ENCODE data around the gene UBE2V1.
"Not testable (repeated sequence)": the region's sequence is repeated elsewhere in the genome, so short reads cannot be mapped to it uniquely, and the experiment has no call there.

Gene UBE2V1

DNA sequence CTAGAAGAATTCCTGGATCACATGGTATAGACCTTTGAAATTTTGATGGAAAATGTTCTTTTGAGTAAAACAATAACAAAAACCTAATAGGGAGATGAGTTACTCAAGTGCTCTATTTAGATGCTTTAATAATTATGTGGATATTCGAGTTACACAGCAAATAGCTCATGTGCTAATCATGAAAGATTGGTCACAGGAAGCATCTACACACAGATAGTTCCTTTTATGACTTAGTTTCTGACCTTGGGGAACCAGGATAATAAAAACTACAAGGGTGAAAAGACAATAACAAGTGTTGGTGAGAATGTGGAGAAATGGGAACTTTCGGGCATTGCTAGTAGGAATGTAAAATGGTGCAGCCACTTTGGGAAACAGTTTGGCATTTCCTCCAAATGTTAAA lies 19.7 kb downstream of the UBE2V1 start:
- DNase-seq = no peak

DNA sequence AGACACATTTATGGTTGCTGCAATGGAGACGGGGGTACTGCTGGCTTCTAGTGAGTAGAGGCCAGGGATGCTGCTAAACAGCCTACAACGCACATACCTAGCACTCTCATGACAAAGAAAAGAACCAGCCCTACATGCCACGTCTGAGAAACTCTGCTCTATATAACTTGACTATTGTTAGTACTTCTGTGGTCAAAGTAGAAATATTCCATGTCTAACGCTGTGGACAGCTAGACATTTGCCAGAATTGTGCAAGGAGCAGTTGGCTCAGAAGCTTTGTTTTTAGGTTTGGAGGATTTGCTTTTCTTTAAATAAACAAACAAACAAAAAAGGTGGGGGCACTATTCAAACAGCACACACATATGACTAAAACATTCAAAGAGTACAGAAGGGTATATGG lies 20.5 kb downstream of the UBE2V1 start:
- no peak for DNase-seq

DNA sequence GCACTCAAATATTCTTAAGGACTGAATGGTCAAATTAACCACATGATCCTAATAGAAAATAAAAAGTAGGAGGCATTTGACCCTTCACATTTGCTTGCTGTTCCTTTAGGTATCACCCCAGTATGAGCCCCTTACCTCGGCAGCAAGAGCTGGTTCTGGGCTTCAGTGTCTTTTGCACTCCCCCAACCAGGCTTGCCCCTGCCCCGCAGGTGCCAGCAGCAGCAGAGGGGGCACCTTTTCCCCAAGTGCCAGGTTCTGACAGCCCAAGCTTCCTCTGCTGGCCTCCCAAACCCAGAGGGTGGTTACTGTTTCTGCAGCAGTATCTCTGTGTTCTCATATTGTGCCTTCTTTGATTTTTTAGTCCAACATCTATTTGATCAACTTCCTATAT lies 23.2 kb downstream of the UBE2V1 start:
- DNase-seq = no peak

DNA sequence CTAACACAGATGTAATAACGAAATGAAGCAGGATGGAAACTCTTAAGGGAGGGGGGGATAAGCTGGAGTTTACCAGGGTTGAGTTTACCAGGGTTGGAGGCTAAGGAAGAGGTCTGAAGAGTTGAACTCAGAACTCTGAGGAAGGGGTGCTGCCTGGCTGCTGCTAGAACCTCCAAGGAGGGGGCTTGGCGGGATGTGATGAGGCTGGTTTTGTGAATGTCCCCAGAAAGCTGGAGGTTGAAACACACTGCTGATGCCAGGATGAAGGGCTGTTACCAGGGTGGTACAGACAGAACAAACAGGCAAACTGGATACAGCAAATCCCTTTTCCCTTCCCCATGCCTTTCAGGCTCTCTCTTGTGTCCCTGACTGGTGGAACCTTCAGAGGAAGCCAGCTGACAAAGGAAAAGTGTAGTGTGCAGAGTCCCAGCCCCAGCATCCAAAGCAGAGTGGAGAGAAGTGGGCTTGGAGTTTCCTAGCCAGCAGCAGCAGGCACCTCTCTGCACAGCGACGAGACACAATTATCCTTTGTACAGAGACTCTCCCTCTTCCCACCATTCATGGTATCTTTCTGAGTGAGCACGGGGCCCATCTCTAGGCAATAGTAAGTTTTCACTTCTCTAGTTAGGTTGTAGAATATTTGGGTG lies 23.7 kb downstream of the UBE2V1 start:
- no peak for DNase-seq

DNA sequence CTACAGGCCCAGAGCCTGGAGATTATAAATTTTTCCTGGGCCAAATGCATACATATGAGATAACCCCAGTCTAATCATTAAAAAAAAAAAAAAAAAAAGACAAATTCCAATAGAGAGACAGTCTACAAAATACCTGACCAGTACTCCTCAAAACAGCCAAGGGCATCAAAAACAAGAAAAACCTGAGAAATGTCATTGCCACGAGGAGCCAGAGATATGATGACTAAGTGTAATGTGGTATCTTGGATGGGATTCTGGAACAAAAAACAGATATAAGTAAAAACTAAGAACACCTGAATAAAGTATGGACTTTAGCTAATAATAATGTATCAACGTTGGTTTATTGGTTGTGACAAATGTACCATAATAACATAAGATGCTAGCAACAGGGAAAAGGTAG lies 24.9 kb downstream of the UBE2V1 start:
- no peak for DNase-seq

DNA sequence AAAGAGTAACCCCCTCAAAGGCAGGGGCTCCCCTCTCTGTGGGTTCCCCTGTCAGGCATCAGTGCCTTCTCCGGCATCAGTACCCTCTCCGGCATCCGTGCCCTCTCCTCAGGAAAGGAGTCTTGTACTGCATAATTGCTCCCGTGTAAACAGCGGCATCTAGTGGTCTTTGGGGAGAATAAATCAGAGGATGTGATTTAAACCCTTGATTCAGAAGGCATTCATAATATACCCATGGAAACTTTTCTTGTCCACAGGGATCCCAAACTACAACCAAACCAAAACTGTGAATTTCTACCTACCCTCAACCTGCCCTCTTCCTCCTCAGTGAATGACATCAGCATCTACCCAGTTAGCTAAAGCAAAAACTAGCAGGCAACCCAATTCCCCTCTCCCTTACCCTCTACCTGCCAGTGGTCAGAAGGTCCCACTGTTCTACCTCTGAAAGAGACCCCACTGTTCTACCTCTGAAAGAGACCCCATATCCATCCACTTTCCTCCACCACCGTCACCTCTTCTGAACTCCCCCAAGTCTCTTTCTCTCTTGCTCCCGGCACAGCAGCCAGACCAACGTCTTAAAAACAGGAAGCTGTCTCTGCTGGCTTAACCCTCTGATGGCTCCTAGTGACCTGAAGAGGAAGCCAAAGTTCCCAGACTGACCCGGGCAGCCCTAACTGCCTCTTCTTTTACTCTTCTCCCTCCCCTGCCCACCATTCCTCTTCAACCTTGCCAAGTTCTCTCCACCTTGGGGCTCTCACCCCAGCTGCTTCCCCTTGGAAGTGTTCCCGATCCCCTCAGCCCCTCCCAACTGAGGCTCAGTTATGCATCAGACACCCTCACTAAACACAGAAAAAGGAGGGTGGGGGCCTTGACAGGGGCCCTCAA lies 27.2 kb downstream of the UBE2V1 start:
- peak; percentile 75 for DNase-seq

DNA sequence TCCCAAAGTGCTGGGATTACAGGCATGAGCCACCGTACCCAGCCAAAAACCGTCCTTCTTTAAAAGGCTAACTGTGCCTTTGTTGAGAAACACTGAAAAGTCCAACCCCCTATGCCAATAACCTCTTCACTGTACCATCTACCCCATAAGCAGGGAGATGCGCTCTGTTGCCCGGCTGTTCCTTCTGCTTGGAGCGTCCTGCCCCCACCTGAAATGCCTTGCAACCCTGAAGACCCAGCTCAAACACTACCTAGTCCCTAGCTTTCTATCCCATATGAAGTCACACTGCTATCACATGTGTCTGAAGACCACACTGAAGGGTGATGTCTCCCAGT lies 27.8 kb downstream of the UBE2V1 start:
- DNase-seq = no peak

DNA sequence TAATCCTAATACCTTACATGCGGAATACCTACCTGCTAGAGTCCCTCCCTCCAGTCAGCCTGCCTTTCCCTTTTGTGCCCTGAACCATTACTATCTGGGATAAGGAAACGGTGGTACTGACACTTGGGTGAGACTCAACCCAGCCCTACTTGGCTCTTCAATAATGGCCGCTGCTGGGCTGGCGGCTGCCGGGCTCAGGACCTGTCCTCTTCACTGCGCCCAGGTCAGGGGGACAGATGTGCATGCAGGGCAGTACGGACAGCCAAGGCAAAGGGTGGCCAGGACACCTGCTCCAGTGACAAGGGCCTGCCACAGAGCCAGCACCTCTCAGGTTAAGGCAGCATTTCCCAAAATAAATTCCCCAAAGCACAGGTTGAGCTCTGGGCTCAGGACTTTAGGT lies 29.9 kb downstream of the UBE2V1 start:
- DNase-seq = no peak

DNA sequence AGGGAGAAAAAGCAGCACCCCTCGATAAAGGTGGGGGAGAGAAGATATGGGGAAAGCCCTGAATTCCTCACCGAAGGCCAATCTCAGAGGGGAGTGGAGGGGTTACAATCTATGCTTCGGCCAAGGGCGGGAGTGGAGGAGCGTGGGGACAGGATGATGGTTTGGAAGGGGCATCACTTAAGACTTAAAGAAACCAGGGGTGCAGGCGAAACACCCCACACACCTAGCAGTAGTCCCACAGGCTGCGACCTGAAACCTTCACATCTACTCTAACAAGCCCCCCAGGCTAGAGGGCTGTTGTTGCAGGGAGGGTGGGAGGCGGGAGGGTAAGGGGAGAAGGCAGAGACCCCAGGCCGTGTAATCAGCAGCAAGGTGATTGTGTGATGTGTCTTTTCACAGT lies 30.9 kb downstream of the UBE2V1 start:
- DNase-seq = not testable (repeated sequence)

DNA sequence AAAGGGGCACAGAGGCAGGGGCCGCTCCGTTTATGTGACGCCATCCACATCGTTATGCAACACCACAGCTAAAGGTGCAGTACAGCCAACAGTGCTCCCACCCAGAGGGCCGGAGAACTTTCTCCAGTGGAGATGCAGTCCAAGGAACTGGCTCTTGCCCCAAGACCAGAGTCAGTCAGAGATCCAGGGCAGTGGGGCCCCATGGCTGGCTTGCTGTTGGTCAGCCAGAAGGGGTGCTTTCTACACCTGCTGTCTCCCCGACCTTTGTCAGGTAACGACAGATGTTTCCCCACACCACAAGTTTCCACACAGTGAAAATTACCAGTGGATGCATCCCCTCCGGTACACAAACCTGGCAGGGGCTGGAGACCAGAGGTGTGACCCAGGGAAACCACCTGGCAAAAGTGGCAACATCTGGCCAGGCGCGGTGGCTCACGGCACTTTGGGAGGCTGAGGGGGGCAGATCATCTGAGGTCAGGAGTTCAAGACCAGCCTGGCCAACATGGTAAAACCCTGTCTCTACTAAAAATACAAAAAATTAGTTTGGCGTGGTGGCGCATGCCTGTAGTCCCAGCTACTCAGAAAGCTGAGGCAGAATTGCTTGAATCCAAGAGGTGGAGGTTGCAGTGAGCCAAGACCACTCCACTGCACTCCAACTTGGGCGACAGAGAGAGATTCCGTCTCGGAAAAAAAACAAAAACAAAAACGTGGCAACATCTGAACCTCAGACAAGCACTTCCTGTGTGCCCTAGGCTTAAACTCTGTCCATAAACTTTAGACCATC lies 34.9 kb downstream of the UBE2V1 start:
- DNase-seq = no peak

DNA sequence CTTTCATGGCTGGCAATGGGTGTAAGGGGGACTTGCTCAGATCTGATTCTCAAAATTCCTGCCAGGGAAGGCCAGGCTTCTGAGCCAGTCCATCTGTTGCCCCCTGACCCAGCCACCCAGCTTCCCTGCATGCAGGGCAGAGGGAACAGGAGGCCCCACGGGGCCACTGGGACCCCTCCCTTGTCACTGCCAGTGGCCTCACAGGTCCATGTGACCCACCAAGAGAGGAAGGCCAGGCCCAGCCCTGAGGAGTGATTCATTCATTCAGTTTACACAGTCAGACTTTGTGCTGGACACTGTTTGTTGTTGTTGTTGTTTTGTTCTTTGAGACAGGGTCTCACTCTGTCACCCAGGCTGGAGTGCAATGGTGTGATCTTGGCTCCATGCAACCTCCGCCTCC lies 39.5 kb downstream of the UBE2V1 start:
- no peak for DNase-seq

DNA sequence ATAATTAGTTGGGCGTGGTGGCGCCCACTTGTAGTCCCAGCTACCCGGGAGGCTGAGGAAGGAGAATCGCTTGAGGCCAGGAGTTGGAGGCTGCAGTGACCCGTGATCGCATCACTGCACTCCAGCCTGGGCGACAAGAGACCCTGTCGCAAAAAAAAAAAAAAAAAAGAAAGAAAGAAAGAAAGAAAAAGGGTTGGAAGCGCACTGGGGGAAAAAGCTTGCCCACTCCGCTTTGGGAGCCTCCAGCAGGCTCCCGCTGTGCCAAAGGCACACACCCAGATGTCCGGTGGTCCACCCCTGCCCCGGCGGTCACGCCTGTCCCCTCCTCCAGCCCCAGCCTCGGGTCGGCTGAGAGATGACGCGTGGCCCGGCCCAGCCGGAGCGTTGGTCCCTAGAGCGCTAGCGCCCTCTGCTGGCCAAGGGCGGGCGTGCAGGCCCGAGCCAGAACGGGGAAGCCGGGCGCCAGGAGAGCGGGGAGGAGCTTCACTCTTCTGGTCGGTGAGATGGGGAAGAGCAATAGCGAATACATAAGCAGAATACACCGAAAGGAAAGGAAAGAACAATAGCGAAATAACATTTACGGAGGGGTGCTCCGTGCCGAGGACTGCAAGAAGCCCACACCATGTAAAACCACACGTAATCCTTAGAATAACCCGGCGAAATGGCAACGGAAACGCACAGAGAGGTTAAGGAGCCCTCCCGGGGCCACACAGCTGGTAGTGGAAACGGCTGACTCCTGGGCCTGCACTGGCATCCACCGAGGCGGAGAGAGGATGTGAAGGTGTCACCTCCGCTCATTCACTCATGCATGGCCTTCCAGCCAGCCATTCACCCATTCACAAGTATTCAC lies 41.7 kb downstream of the UBE2V1 start:
- peak; percentile 95 for DNase-seq

DNA sequence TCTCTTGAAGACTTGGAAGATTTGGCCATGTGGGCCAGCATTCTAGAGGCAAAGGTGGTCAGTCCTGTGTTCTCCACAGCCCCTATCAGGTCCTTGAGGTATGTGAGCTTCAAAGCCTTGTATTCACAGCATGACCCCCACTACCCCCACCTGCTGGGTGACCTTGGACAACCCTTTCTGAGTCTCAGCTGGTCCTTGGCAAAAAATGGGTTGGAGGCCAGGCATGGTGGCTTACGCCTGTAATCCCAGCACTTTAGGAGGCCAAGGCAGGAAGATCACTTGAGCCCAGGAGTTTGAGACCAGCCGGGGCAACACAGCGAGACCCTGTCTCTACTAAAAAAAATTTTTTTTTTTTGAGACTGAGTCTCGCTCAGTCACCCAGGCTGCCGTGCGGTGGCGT lies 42.6 kb downstream of the UBE2V1 start:
- DNase-seq = no peak

DNA sequence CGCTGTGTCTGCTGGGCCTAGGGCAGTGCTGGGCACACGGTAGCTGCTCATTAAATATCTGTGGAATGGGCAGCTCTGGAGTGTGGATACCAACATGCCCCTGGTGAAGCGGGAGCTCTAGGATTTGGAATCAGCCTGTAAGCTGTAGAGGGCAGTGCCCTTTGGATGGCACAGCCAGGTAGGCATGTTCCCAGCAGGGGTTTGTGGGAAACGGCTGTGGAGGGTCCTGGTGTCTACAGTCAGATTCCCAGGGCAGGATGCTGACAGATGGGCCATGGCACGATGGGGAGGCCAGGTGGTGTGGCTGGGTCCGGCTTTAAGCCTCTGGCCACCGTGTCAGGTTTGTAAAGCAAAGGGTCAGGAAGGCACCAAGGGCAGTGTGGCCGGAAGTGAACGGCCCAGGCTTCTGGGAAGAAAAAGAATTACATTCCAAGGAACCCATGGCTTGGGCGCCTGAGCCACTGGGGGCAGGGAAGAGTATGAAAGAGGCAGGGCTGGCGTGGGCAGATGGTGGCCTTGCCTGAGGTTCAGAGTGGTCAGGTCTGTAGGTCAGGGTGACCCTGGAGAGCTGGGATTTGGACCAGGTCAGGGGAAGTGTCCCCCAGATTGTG lies 44.8 kb downstream of the UBE2V1 start:
- DNase-seq = no peak

DNA sequence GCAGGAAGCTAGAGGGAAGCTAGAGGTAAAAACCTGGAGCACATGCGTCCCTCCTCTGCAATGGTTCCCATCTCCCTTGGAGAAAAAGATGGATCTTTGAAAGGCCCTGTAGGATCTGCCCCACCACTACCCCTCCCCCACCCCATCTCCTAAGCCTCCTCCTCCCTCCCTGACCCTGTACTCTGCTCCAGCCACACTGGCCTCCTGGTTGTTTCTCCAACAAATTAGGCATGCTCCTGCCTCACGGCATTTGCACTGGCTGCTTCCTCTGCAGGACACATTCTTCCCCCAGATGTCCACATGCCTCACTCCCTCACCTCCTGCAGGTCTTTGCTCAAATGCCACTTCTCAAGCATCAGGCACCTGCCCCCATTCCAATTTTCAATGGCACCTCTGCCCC lies 45.5 kb downstream of the UBE2V1 start:
- peak; percentile 73 for DNase-seq

DNA sequence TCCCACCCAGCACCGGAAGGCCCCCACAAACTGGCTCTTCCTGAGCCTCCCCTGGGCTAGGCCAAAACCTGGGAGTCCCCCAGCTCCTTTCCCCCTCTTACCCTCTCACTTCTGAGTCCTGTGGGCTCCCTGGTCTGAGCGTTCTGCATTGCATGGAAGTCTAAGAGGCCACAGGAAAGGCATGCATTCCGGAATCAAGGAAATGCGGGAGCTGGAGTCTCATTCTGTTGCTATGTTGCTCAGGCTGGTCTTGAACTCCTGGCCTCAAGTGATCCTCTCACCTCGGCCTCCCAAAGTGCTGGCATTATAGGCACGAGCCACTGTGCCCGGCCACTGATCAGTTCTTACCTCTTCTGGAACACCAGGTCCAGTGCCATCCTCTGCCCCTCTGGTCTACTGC lies 45.9 kb downstream of the UBE2V1 start:
- DNase-seq = no peak

DNA sequence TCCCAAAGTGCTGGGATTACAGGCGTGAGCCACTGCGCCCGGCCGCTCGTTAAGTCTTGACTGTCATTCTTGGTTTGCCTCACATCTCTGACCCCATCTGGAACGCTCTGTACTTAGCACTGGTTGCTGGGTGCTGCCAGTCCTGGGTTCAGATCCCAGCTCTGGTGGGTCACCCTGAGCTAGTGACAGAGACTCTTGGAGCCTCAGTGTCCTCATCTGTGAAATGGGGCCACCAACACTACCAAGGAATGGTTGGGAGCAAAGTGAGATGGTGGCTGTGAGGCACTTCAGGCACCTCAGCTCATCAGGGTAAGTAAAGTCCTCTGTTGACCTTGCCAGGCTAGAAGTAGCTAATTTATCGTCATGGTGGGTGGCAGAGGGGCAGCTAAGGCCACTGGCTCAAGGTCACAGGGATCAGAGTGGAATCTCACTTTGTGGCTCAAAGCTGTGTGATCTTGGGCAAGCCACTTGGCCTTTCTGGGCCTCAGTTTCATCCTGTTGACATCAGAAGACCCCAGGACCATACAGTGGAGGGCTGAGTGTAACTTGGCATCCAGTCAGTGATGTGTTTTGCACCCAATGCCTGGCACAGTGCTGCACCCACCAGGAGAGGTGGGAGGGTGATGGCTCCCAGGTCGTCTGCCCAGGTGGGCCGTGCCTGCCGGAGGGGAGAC lies 46.7 kb downstream of the UBE2V1 start:
- DNase-seq = no peak

DNA sequence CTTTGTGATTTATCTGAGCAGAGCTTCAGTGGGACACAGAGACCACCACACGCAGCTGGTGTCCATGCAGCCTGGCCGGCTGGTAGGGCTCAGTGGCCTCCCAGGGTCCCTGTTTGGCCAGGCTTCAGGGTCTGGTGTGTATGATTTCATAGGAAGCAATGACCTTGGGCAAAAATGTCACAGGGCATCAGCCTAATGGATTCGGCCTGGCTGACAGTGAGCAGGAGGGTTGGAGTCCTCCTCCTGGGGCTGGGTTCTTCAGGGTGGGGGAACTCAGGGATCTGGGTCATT lies 47.7 kb downstream of the UBE2V1 start:
- DNase-seq = no peak

DNA sequence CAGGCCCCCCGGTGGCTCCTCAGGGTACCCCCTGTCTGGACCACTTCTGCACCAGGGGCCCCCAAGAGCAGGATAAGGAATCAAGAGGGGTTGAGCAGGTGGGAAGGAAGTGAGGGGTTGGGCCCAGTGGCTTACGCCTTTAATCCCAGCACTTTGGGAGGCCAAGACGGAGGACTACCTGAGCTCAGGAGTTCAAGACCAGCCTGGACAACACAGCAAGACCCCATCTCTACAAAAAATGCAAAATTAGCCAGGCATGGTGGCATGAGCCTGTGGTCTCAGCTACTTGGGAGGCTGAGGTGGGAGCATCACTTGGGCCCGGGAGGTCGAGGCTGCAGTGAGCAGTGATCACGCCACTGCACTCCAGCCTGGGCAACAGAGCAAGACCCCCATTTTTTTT lies 49.2 kb downstream of the UBE2V1 start:
- not testable (repeated sequence) for DNase-seq

DNA sequence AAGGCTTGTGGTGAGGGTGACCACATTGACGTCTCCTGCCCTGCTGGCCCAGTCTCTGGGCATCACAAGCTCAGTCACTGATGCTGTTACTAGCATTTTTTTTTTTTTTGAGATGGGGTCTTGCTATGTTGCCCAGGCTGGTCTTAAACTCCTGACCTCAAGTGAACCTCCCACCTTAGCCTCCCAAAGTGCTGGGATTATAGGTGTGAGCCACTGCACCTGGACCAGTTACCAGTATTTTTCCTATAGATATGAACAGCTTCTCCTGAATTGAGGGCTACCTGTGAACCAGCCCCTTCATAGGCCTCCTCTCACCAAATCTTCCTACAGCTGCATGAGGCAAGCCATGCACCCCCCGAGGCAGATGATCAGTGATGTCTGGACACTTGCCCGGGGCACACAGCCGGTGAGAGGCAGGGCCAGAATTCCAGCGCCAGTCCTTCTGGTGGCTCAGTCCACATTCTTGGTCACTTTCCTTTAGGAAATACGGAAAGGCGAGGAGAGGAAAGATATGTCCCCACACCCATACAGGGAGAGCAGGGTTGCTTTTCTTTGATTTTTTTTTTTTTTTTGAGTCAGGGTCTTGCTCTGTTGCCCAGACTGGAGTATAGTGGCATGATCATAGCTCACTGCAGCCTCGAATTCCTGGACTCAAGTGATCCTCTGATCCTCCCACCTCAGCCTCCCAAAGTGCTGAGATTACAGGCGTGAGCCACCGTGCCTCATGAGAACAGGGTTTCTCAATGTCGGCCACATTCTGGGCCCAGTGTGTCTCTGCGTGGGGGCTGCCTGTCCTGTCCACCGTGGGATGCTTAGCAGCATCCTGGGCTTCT lies 50.7 kb downstream of the UBE2V1 start:
- DNase-seq = no peak
